GM12865 (cell line): ENCODE data around the gene DNASE1L1.

Experiments used
- DNase-seq: peaks from one replicate; pipeline ENCODE4 v3.0.0; 2010; ENCODE audit warnings: low read depth
- H3K4me3 ChIP-seq: 2 replicates; pipeline ENCODE4 v1.5.1; 2011; ENCODE audit warnings: mild to moderate bottlenecking, low read depth, low read length, control low read depth
- CTCF ChIP-seq: IDR thresholded peaks from 2 replicates; pipeline ENCODE4 v1.5.1; 2011; ENCODE audit warnings: low read length, control low read depth, low read depth, inconsistent platforms; ENCODE audit not compliant: insufficient read depth; ENCODE audit errors: missing control alignments

The DNASE1L1 gene

GRCh38 chrX:154362085-154362742 lies 46.8 kb downstream of the DNASE1L1 start:
- no peak for DNase-seq
- H3K4me3 ChIP-seq = no peak overlapping the region
- no peak for TF ChIP-seq CTCF

- no peak for DNase-seq
- TF ChIP-seq CTCF = no peak
- no peak overlapping the region for H3K4me3 ChIP-seq
Measured at GRCh38 chrX:154360155-154360713, 48.8 kb downstream of the DNASE1L1 start.

- H3K4me3 ChIP-seq = no peak overlapping the region
- no peak for DNase-seq
- no peak for TF ChIP-seq CTCF
Measured at GRCh38 chrX:154359362-154360154, 49.5 kb downstream of the DNASE1L1 start.

GRCh38 chrX:154358829-154359228 lies 50.2 kb downstream of the DNASE1L1 start:
- TF ChIP-seq CTCF = no peak
- H3K4me3 ChIP-seq = no peak overlapping the region
- DNase-seq = no peak

GRCh38 chrX:154358011-154358410 lies 51.0 kb downstream of the DNASE1L1 start:
- TF ChIP-seq CTCF = no peak
- H3K4me3 ChIP-seq = no peak overlapping the region
- no peak for DNase-seq

GRCh38 chrX:154357205-154357604 lies 51.8 kb downstream of the DNASE1L1 start:
- no peak for DNase-seq
- no peak for TF ChIP-seq CTCF
- no peak overlapping the region for H3K4me3 ChIP-seq
